RWPE1 (cell line): ENCODE measurements around the gene NCOA1.

Experiments used
- CTCF ChIA-PET: fragments of 350-600 bp; sonication (Branson Sonifier 250); formaldehyde crosslinking; extraction: SDS; loops from one replicate; lab custom pipeline; 2021; lab: Yijun Ruan, JAX
- POLR2A ChIA-PET: fragments of 400-600 bp; formaldehyde crosslinking; extraction: SDS; loops from one replicate; lab custom pipeline; 2020; ENCODE audit warnings: antibody characterized with exemption; ENCODE audit not compliant: low non-redundant PET; lab: Yijun Ruan, JAX
- DNase-seq: peaks from one replicate; pipeline ENCODE4 v3.0.0; 2012; ENCODE audit warnings: low spot score
- H3K27ac ChIP-seq: fragments of 450-650 bp; 2 replicates; pipeline ENCODE4 v1.5.1; 2017
- TF ChIP-seq, protein P1 (sequence below): fragments of 450-650 bp; conservative IDR thresholded peaks from 2 replicates; pipeline ENCODE4 v1.5.1; 2017; ENCODE audit warnings: low read depth, mild to moderate bottlenecking

The NCOA1 gene

GRCh38 chr2:24768013-24768412 is 277.0 kb downstream of the NCOA1 start:
- DNase-seq = no peak
- H3K27ac ChIP-seq = no peak overlapping the region
- TF ChIP-seq, protein P1, sequence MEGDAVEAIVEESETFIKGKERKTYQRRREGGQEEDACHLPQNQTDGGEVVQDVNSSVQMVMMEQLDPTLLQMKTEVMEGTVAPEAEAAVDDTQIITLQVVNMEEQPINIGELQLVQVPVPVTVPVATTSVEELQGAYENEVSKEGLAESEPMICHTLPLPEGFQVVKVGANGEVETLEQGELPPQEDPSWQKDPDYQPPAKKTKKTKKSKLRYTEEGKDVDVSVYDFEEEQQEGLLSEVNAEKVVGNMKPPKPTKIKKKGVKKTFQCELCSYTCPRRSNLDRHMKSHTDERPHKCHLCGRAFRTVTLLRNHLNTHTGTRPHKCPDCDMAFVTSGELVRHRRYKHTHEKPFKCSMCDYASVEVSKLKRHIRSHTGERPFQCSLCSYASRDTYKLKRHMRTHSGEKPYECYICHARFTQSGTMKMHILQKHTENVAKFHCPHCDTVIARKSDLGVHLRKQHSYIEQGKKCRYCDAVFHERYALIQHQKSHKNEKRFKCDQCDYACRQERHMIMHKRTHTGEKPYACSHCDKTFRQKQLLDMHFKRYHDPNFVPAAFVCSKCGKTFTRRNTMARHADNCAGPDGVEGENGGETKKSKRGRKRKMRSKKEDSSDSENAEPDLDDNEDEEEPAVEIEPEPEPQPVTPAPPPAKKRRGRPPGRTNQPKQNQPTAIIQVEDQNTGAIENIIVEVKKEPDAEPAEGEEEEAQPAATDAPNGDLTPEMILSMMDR = no peak
- ChIA-PET POLR2A (no interaction called here), CTCF (no interaction called here)

DNA sequence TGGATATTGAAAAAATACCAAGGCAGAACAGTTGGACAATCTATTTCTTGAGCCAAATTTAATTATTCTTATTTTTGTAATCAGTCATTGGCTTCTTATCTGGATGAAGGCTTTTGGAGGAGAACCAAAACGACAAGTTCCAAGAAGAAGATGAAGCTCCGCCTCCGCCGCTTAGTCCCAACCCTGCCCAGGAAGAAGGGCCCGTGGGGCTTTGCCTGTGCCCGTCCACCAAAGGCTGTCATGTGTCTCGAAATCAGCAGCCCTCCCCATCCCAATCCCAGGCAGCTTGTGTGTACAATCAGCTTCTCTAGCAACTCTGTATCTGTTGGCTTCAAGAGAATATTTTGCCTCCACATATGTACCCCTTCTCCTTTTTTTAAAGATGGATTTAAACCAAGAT is 277.5 kb downstream of the NCOA1 start:
- ChIA-PET POLR2A (no interaction called here), CTCF (interaction anchor here (0.7 kb wide), 1 partner anchor 759 kb away, joined by 4 read pairs; no protein-coding TSS in a partner anchor)
- TF ChIP-seq, protein P1 = no peak
- no peak overlapping the region for H3K27ac ChIP-seq
- DNase-seq = no peak

DNA sequence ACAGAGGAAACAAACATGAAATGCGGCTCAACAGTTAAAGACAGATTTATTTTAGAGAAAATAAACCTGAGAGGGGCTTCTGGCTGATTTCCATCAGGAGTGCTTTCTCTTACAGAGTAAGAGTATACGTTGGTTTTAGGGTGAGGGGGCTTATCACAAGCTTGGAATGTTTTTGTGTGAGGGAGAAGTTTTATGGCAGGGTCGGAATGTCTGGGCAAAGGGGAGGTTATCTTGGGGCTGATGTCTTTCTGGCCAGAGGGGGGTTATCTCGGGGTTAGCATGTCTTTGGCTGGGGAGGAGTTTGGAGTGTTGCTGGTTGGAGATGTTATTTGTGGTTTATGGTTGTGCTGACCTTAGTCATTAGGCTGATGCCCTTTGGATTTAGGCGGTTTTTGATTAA is 280.0 kb downstream of the NCOA1 start:
- no peak for DNase-seq
- POLR2A ChIA-PET = no interaction called here
- TF ChIP-seq, protein P1 = no peak
- CTCF ChIA-PET = no interaction called here
- no peak overlapping the region for H3K27ac ChIP-seq

DNA sequence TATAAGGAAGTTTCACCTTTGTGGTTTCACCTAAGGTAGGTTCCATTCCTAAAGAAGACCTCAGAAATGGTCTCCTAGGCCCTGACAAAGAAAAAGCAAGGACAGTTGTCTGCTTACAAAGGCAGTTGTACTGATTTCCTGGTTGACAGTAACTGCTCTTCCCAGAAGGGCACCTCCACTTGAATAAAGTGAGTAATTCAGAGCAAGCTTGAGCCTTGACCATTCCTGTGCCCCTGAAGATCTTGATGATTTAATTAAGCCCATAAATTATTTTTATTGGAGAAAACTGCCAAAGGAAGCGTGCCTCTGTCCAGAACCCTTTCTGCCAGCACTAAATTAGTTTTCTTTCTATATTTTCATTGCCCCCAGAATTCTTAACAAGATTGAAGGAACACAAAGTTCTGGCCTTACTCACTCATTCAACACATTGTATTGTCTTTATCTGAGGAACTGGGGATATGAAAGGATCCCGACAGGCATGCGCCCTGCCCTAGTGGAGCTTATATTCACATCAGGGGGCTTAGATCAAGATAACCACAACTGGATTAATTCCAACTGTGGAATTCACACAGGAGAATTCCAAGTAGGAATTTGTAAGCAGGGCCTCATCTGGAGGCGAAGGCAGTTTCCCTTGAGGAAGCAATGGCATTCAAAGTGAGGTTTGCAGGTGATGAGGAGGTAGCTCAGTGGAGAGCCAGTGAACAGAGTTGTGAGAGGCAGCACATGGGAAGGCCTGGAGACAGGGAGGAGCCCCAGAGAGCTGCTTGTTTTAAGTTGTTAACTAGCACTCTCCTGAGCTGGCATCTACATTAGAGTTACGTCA is 280.9 kb downstream of the NCOA1 start:
- POLR2A ChIA-PET = no interaction called here
- DNase-seq = no peak
- H3K27ac ChIP-seq = no peak overlapping the region
- CTCF ChIA-PET = no interaction called here
- TF ChIP-seq, protein P1 = no peak

- CTCF ChIA-PET = interaction anchor here (0.6 to 0.9 kb wide), 3 partner anchors 14 to 364 kb away, joined by 3 to 4 read pairs (median 3); no protein-coding TSS in a partner anchor
- POLR2A ChIA-PET = no interaction called here
- TF ChIP-seq, protein P1 = no peak
- no peak for DNase-seq
- H3K27ac ChIP-seq = no peak overlapping the region
Observed at GRCh38 chr2:24774373-24774772, 283.3 kb downstream of the NCOA1 start.

GRCh38 chr2:24779116-24779515 is 288.1 kb downstream of the NCOA1 start:
- DNase-seq = no peak
- POLR2A ChIA-PET = no interaction called here
- TF ChIP-seq, protein P1 = no peak
- CTCF ChIA-PET = interaction anchor here (0.7 to 2.3 kb wide), 2 partner anchors 14 to 387 kb away, joined by 3 to 13 read pairs; partner anchors contain the start of genes CENPO and PTRHD1
- H3K27ac ChIP-seq = no peak overlapping the region
